Progenitor cell of endocrine pancreas (in vitro differentiated cells): Measurements from ENCODE around the gene MAP4K4. TPM values are rescaled to one million over a fixed set of nuclear protein-coding genes. Genes with fewer than 3 reads are reported as not detected.

Source experiments
- DNase-seq: peaks from one replicate; pipeline ENCODE4 v3.0.0; 2021; ENCODE audit warnings: low spot score; ENCODE audit not compliant: unreplicated experiment
- H3K27ac Mint-ChIP-seq: 2 replicates; pipeline ENCODE4 v1.8.0; 2021; ENCODE audit warnings: mild to moderate bottlenecking, moderate library complexity, mixed read lengths
- H3K27me3 Mint-ChIP-seq: 2 replicates; pipeline ENCODE4 v1.8.0; 2021; ENCODE audit warnings: mixed read lengths
- H3K36me3 Mint-ChIP-seq: 2 replicates; pipeline ENCODE4 v1.8.0; 2022; ENCODE audit warnings: mixed read lengths; ENCODE audit not compliant: insufficient read depth
- H3K4me1 Mint-ChIP-seq: 2 replicates; pipeline ENCODE4 v1.8.0; 2021; ENCODE audit warnings: low read depth, mixed read lengths
- H3K4me3 Mint-ChIP-seq: 2 replicates; pipeline ENCODE4 v1.8.0; 2021; ENCODE audit warnings: low read depth, mild to moderate bottlenecking, moderate library complexity, mixed read lengths
- H3K9me3 Mint-ChIP-seq: 2 replicates; pipeline ENCODE4 v1.8.0; 2021; ENCODE audit warnings: low read depth, mixed read lengths
- total RNA-seq: library from RNA; stranded (reverse); gene quantifications from 2 replicates; pipeline ENCODE4 v1.2.1, GENCODE V29; 2021
- TF ChIP-seq, protein P1 (sequence below): fragments of 200-600 bp; sonication (generic); IDR thresholded peaks from one replicate; pipeline ENCODE4 v1.5.0; 2021; ENCODE audit warnings: antibody characterized with exemption, mild to moderate bottlenecking; ENCODE audit not compliant: unreplicated experiment

Gene MAP4K4
- total RNA-seq, 1 donor from 2014 or later, result 171 TPM

DNA sequence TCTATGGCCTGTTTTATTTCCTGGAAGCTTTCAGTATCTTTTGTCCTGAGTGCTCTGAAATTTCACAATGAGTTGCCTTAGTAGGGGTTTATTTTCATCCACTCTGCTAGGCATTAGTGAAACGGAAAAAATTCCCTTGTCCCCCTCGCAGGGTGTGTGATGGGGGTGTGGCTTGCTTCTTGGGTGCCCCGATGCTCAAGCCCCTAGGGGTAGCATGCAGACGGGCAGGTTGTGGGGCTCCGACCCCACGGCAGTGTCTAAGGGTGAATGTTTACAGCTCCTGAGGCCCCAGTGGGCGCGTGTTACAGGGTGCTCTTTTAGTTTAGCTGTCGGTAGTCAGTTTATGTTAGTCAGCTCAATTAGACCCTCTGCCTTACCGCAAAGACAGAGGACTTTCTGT lies 32.2 kb upstream of the MAP4K4 start:
- Mint-ChIP-seq H3K9me3 (peaks cover 4% of the 10 kb centered on the region), H3K27ac (no peak overlapping the region)

DNA sequence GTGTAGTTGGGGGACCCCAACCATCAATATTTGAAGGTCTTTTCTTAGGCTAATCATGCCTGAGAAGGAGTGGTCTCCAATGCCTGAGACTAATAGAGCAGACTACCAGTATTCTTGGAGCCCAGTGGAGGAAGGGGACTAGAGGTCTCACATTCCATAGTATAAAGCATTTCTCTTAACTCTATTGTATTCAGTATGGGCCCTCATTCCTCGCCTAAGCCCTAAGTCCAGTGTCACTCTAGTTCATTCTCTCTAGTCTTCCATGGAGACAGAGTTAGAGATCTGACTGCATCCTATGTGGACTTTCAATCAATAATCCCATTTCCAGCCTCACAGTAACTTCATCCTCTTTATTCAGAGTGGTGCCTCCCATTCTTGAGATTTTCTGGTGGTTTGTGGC lies 29.7 kb upstream of the MAP4K4 start:
- TF ChIP-seq, protein P1, sequence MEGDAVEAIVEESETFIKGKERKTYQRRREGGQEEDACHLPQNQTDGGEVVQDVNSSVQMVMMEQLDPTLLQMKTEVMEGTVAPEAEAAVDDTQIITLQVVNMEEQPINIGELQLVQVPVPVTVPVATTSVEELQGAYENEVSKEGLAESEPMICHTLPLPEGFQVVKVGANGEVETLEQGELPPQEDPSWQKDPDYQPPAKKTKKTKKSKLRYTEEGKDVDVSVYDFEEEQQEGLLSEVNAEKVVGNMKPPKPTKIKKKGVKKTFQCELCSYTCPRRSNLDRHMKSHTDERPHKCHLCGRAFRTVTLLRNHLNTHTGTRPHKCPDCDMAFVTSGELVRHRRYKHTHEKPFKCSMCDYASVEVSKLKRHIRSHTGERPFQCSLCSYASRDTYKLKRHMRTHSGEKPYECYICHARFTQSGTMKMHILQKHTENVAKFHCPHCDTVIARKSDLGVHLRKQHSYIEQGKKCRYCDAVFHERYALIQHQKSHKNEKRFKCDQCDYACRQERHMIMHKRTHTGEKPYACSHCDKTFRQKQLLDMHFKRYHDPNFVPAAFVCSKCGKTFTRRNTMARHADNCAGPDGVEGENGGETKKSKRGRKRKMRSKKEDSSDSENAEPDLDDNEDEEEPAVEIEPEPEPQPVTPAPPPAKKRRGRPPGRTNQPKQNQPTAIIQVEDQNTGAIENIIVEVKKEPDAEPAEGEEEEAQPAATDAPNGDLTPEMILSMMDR, result no peak
- Mint-ChIP-seq H3K27ac (no peak overlapping the region), H3K36me3 (peaks cover 3% of the 10 kb centered on the region), H3K4me1 (no peaks in the 10 kb centered on the region), H3K4me3 (no peak overlapping the region), H3K27me3 (no peaks in the 10 kb centered on the region), H3K9me3 (peaks cover 11% of the 10 kb centered on the region)
- no peak for DNase-seq

More for the DNA sequence above, 32.2 kb upstream of the MAP4K4 start:
- no peak for DNase-seq
- Mint-ChIP-seq H3K4me3 (no peak overlapping the region), H3K27me3 (no peaks in the 10 kb centered on the region), H3K36me3 (peaks cover under 1% of the 10 kb centered on the region), H3K4me1 (no peaks in the 10 kb centered on the region)
- TF ChIP-seq, protein P1, result no peak

DNA sequence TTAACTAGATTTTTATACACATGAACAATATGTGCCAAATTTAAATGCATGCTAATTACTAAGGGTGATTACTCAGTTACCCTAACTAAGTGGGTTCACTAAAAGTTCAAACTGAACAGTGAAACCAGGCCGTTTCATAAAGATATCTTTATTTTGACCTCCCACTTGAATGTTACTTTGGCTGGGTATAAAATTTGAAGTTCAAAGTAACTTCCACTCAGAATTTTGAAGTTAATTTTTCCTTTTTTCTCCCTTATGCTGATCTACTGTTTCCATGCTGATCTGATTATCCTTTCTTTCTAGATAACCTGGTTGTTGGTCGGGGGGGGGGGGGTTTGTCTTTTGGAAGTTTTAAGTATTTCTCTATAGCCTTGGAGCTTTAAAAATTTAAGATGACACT lies 25.5 kb upstream of the MAP4K4 start:
- Mint-ChIP-seq H3K27me3 (peaks cover 3% of the 10 kb centered on the region), H3K4me1 (no peaks in the 10 kb centered on the region), H3K9me3 (peaks cover 7% of the 10 kb centered on the region), H3K36me3 (peaks cover 3% of the 10 kb centered on the region), H3K27ac (no peak overlapping the region), H3K4me3 (no peak overlapping the region)
- no peak for DNase-seq
- TF ChIP-seq, protein P1, result no peak

DNA sequence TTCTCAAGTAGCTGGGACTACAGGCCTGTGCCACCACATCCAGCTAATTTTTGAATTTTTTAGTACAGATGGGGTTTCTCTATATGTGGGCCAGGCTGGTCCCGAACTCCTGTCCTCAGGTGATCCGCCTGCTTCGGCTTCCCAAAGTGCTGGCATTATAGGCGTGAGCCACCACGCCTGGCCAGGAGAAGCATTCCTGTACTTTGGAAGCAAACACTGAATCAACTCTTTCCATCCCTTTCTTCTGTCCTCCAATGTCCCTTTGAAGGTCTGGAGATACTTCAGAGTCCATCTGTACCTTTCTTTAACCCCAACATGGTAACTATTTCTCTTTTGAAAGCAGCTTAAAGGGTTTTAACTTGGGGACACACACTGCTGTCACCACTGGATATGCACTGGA lies 23.6 kb upstream of the MAP4K4 start:
- no peak for DNase-seq
- H3K4me3 Mint-ChIP-seq, result no peak overlapping the region
- H3K27ac Mint-ChIP-seq, result no peak overlapping the region
- H3K4me1 Mint-ChIP-seq, result no peaks in the 10 kb centered on the region
- TF ChIP-seq, protein P1, result no peak
- H3K27me3 Mint-ChIP-seq, result peaks cover 3% of the 10 kb centered on the region
- peaks cover 3% of the 10 kb centered on the region for H3K36me3 Mint-ChIP-seq
- peaks cover 7% of the 10 kb centered on the region for H3K9me3 Mint-ChIP-seq

DNA sequence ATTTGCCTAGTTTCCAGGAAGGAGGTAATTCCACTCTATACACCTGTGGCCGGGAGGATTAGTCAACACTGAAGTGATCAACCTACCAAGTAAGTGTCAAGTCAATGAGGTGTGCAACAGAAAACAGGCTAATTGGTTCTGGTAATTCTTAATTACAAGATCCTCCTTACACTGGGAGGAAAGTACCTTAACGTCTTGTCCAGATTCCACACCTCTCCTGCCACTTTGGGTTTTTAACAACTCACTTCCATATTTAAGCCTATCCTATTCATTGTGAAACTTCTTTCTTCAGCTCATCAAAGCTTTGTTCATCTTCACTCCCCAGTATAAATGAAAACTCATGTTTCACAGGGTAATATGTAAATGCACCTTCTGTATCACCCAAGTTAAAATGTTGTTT lies 22.0 kb upstream of the MAP4K4 start:
- Mint-ChIP-seq H3K4me1 (peaks cover 7% of the 10 kb centered on the region), H3K4me3 (no peak overlapping the region), H3K9me3 (peaks cover 4% of the 10 kb centered on the region), H3K27me3 (peaks cover 3% of the 10 kb centered on the region), H3K36me3 (peaks cover 1% of the 10 kb centered on the region), H3K27ac (no peak overlapping the region)
- TF ChIP-seq, protein P1, result no peak
- no peak for DNase-seq
